Stomach smooth muscle (tissue), 2 donors: ENCODE results near the gene APLP2.

Source experiments
- H3K27ac ChIP-seq: one replicate; pipeline ENCODE4 v1.7.0; 2013; ENCODE audit warnings: mild to moderate bottlenecking, low read length, inconsistent platforms
- H3K27me3 ChIP-seq, 2 donors: one replicate each; pipeline ENCODE4 v1.7.0; 2013; ENCODE audit warnings: low read length in 2 of 2; ENCODE audit not compliant: insufficient read depth in 2 of 2, control insufficient read depth in 1 of 2
- H3K36me3 ChIP-seq, 2 donors: one replicate each; pipeline ENCODE4 v1.7.0; 2013; ENCODE audit warnings: low read length in 2 of 2; ENCODE audit not compliant: control insufficient read depth in 2 of 2, insufficient read depth in 2 of 2
- H3K4me1 ChIP-seq: one replicate; pipeline ENCODE4 v1.7.0; 2013; ENCODE audit warnings: low read length; ENCODE audit not compliant: control insufficient read depth, insufficient read depth
- H3K4me3 ChIP-seq, 2 donors: one replicate each; pipeline ENCODE4 v1.7.0; 2013; ENCODE audit warnings: low read length in 2 of 2
- H3K9ac ChIP-seq, 2 donors: one replicate each; pipeline ENCODE4 v1.7.0; 2013; ENCODE audit warnings: low read length in 2 of 2, mild to moderate bottlenecking in 1 of 2
- H3K9me3 ChIP-seq, 2 donors: one replicate each; pipeline ENCODE4 v1.7.0; 2013; ENCODE audit warnings: low read length in 2 of 2; ENCODE audit not compliant: control insufficient read depth in 2 of 2
- donor health status: healthy.
- donor health status: Pancreatic carcinoma.

The APLP2 gene

DNA sequence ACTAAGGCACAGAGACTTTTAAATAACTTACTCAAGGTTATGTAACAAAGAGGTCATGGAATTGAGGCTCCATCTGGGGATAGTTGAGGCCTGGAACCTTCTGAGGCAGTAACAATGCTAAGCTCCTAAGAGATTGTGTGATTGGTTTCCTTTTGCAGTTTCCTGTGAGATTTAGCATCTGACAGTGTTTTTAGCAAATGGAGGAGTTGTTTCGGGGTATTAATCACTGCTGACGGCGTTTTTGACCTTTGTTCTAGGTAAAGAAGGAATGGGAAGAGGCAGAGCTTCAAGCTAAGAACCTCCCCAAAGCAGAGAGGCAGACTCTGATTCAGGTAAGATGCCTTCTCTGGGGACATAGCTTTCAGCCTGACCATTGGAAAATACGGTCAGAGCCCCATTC, 57.8 kb downstream of the APLP2 start:
- H3K9me3 ChIP-seq: no peaks in the 10 kb centered on the region
- no peak overlapping the region for H3K4me3 ChIP-seq
- no peaks in the 10 kb centered on the region for H3K4me1 ChIP-seq
- H3K27me3 ChIP-seq: no peaks in the 10 kb centered on the region
- H3K9ac ChIP-seq: peak overlapping the region in 1 of 2 donors; percentile 30
- H3K27ac ChIP-seq: no peak overlapping the region
- peaks cover 51 to 58% of the 10 kb centered on the region in 2 donors for H3K36me3 ChIP-seq

DNA sequence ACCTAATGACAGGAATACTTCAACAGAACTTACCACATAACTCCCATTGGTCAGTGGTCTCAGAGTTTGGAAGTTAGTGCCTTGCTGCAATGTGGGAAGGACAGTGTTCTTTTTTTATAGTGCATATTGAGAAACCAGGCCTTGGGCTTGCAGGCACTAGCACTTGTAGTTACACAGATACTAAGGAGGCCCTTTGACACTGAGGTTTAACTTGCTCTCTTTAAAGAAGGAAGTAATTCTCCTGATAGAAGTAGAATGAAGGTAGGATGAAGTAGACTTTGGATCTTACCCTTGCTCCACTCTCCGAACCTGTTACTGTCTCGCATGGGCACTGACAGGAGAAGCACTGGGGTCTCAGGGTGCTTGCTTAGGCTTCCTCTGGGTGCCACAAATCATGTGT, 58.9 kb downstream of the APLP2 start:
- Histone ChIP-seq H3K27me3 (no peaks in the 10 kb centered on the region), H3K36me3 (peaks cover 47 to 52% of the 10 kb centered on the region in 2 donors), H3K27ac (no peak overlapping the region), H3K9ac (no peak overlapping the region), H3K4me1 (no peaks in the 10 kb centered on the region), H3K4me3 (no peak overlapping the region), H3K9me3 (no peaks in the 10 kb centered on the region)

DNA sequence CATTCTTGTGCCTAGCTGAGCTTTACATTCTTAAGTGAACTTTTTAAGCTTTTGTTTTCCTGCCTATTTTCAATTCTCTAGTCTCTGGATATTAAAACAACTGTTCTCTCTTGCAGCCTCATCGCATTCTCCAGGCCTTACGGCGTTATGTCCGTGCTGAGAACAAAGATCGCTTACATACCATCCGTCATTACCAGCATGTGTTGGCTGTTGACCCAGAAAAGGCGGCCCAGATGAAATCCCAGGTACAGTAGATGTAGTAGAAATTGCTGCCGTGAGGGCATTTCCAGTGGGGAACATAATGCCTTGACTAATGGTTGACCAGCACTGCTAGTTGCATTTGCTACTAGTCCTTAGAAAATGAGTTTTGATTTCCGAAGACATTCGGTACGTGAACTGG, 60.2 kb downstream of the APLP2 start:
- no peak overlapping the region for H3K27ac ChIP-seq
- peaks cover 51 to 60% of the 10 kb centered on the region in 2 donors for H3K36me3 ChIP-seq
- H3K4me1 ChIP-seq: no peaks in the 10 kb centered on the region
- H3K9me3 ChIP-seq: no peaks in the 10 kb centered on the region
- H3K27me3 ChIP-seq: no peaks in the 10 kb centered on the region
- H3K4me3 ChIP-seq: no peak overlapping the region
- H3K9ac ChIP-seq: no peak overlapping the region

DNA sequence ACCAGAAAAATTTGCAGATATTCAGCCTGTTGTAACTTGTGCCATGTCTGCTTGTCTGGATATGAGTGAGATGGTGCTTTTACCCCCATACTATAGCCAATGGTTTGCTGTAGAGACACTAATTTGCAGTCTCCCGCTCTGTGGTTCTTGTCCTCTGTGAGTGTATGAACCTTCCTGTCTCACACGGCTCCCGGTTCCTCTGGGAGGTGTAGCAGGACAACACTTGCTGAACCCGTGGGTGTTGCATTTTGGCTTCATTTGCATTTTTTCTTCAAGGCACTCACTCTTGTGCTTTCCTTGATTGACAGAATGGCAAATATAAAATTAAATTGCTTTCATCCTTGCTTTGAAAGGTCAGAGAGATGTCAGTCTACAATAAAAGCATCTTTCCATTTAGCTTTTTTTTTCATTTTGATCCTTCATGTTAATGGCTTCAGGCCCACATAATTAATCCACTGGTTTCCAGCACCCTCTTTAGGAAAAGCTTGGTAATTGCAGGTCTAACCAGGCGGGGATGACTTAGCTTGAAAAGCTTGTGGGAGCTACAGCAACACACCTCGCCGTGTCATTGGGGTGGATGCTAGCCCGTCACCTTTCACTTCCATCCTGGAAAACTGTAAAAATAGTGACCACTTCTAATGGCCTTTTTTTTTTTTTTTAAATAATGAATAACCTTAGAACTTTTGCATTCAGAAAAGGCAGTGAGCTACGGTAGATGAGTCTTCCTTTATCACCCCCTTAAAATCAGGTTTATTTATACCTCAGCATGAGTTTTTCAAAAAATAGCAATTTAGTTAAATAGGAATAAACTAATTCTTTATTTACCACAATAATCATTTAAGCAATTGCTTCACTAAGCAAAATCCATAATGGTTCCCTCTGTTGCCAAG, 62.5 kb downstream of the APLP2 start:
- no peaks in the 10 kb centered on the region for H3K9me3 ChIP-seq
- H3K36me3 ChIP-seq: peaks cover 60 to 66% of the 10 kb centered on the region in 2 donors
- H3K27me3 ChIP-seq: no peaks in the 10 kb centered on the region
- H3K27ac ChIP-seq: no peak overlapping the region
- H3K4me1 ChIP-seq: no peaks in the 10 kb centered on the region
- no peak overlapping the region for H3K4me3 ChIP-seq
- no peak overlapping the region for H3K9ac ChIP-seq

DNA sequence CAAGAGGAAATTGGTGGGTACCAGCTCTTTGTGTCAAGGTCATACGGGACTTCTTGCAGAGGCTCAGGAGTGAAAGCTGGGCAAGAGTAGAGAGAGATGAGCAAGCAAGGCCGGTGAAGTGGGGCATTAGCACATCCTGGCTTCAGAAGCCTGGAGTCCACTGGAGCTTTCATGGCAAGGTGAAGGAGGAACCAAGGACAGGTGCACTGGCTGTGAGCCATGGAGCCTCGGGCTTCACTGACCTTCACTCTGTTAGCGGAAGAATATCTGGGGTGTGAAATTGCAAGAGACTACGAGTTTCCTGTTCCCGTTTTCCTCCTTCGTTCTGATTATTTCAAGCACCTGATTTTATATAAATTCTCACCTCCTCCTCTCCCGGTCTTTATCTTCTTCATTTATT, 64.0 kb downstream of the APLP2 start:
- no peak overlapping the region for H3K27ac ChIP-seq
- no peaks in the 10 kb centered on the region for H3K9me3 ChIP-seq
- H3K4me1 ChIP-seq: no peaks in the 10 kb centered on the region
- H3K36me3 ChIP-seq: peaks cover 53 to 63% of the 10 kb centered on the region in 2 donors
- H3K27me3 ChIP-seq: no peaks in the 10 kb centered on the region
- H3K9ac ChIP-seq: no peak overlapping the region
- no peak overlapping the region for H3K4me3 ChIP-seq

DNA sequence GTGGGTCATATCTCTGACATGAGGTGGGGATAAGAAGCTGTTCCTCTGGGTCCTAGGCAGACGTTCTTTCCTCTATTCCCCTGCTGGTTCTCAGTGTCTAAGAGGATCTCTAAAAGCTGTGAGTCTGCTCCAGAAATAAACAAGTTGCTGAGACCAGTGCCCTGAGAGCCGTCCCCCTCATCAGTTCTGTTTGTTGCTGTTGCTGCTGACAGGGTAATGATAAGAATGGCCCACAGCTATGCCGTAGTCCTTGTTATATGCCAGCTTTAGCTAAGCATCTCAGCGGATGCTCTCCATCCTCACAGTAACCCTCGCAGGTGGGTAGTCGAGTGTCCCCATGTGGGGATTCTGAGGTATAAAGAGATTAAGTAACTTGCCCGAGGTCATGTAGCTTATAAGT, 66.4 kb downstream of the APLP2 start:
- Histone ChIP-seq H3K9me3 (no peaks in the 10 kb centered on the region), H3K9ac (no peak overlapping the region), H3K36me3 (peaks cover 52 to 58% of the 10 kb centered on the region in 2 donors), H3K4me3 (no peak overlapping the region), H3K4me1 (no peaks in the 10 kb centered on the region), H3K27ac (no peak overlapping the region), H3K27me3 (no peaks in the 10 kb centered on the region)

DNA sequence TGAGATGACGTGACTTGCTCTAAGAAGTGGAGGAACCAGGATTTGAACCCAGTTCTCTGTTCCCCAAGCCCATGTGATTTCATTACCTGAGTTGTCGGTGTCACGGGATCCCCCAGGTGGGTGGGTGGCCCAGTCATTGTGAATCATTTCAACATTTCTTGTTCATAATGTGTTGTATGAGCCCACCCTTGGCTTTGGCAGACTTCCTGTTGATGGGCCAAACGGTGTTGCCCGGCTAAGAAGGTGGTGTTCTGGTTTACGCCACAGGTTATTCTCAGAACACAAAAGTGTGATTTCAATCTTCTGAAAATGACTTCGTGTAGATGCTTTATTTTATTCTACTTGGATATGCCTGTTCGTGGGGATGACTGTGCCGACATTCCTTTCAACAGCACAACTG, 68.3 kb downstream of the APLP2 start:
- H3K27ac ChIP-seq: no peak overlapping the region
- H3K36me3 ChIP-seq: peaks cover 53 to 71% of the 10 kb centered on the region in 2 donors
- no peaks in the 10 kb centered on the region for H3K9me3 ChIP-seq
- H3K9ac ChIP-seq: no peak overlapping the region
- H3K4me3 ChIP-seq: no peak overlapping the region
- H3K4me1 ChIP-seq: no peaks in the 10 kb centered on the region
- H3K27me3 ChIP-seq: no peaks in the 10 kb centered on the region

DNA sequence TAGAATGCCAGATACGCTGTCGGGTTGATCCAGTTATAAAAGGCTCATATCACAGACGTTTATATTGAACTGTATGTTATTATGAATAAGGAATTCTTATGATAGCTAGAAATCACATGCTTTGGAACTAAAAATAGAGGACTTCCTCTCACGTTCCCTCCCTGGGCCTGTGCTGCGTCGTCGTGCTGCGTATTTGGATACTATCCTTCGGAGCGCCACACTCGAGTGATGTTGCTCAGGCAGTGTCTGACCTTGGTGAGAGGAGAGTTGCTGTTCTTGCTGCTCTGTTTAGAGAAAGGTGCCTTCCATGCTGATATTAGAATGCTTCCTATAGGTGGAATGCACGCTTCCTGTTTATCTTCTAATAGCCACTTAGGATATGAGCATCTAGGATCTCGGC, 69.7 kb downstream of the APLP2 start:
- Histone ChIP-seq H3K36me3 (peaks cover 47 to 64% of the 10 kb centered on the region in 2 donors), H3K9me3 (no peaks in the 10 kb centered on the region), H3K9ac (no peak overlapping the region), H3K27me3 (no peaks in the 10 kb centered on the region), H3K27ac (no peak overlapping the region), H3K4me3 (no peak overlapping the region), H3K4me1 (peaks cover 7% of the 10 kb centered on the region)

DNA sequence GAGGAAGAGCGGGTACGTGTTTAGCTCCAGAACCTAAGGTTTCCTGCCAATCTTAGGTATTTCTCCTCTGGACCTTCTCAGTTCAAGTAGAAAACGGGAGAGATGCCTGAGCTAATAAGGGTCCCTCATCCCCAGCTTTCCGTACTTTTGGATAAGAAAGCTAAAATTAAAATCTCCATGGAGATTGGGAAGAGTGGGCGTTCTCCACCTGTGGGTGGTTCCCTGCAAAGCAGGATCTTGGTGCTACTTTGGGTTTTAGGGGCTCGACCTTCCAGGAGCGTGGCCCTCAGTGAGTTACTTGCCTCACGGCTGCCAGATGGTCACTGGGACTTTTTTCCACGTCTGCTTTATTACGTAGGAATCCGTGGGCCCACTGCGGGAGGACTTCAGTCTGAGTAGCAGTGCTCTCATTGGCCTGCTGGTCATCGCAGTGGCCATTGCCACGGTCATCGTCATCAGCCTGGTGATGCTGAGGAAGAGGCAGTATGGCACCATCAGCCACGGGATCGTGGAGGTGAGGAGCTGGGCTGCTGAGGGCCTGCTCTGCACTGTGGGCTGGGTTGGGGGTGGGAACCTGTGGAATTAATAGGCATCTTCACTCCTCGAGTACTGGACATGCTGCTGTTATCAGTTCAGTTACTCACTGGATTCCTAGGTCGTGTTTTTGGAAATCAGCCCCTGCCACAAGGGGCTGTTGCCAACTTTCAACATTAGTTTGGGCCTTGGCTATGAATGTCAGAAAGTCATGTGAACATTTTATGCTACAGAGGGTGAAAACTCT, 72.1 kb downstream of the APLP2 start:
- Histone ChIP-seq H3K9me3 (no peaks in the 10 kb centered on the region), H3K4me1 (peaks cover 18% of the 10 kb centered on the region), H3K27me3 (no peaks in the 10 kb centered on the region), H3K4me3 (no peak overlapping the region), H3K27ac (no peak overlapping the region), H3K9ac (no peak overlapping the region), H3K36me3 (peaks cover 34 to 52% of the 10 kb centered on the region in 2 donors)

DNA sequence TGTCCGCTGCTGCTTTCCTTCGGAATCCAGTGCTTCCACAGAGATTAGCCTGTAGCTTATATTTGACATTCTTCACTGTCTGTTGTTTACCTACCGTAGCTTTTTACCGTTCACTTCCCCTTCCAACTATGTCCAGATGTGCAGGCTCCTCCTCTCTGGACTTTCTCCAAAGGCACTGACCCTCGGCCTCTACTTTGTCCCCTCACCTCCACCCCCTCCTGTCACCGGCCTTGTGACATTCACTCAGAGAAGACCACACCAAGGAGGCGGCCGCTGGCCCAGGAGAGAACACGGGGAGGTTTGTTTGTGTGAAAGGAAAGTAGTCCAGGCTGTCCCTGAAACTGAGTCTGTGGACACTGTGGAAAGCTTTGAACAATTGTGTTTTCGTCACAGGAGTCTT, 74.4 kb downstream of the APLP2 start:
- Histone ChIP-seq H3K36me3 (peaks cover 25 to 40% of the 10 kb centered on the region in 2 donors), H3K27me3 (no peaks in the 10 kb centered on the region), H3K4me1 (peaks cover 18% of the 10 kb centered on the region), H3K4me3 (peak overlapping the region in 1 of 2 donors; percentile 23), H3K27ac (peak overlapping the region; percentile 49), H3K9me3 (no peaks in the 10 kb centered on the region), H3K9ac (peak overlapping the region in 1 of 2 donors; percentile 22)
